Liver (tissue), 9 donors: Measurements from ENCODE around the gene FLNA. TPM values are rescaled to one million over a fixed set of nuclear protein-coding genes. Genes with fewer than 3 reads are reported as not detected.

Source experiments
- DNase-seq: peaks from one replicate; pipeline ENCODE4 v3.0.0-alpha.2; 2017; ENCODE audit warnings: low spot score
- H3K27ac ChIP-seq, 2 donors: one replicate each; pipeline ENCODE4 v1.7.0; 2013; ENCODE audit warnings: inconsistent platforms in 2 of 2, low read length in 2 of 2, control low read depth in 1 of 2, low read depth in 1 of 2, mild to moderate bottlenecking in 1 of 2
- H3K27me3 ChIP-seq, 4 donors: one replicate each; pipeline versions ENCODE4 v1.6.1 to v1.7.0; 2013; ENCODE audit warnings: low read length in 3 of 4, inconsistent platforms in 1 of 4, mild to moderate bottlenecking in 1 of 4, moderate library complexity in 1 of 4; ENCODE audit not compliant: control insufficient read depth in 4 of 4, insufficient read depth in 4 of 4
- H3K36me3 ChIP-seq, 4 donors: one replicate each; pipeline versions ENCODE4 v1.6.1 to v1.7.0; 2013; ENCODE audit warnings: low read length in 3 of 4, mild to moderate bottlenecking in 3 of 4, low read depth in 1 of 4, moderate library complexity in 1 of 4; ENCODE audit not compliant: control insufficient read depth in 4 of 4, insufficient read depth in 3 of 4
- H3K4me1 ChIP-seq, 4 donors: one replicate each; pipeline versions ENCODE4 v1.6.1 to v1.7.0; 2013; ENCODE audit warnings: low read length in 3 of 4, mild to moderate bottlenecking in 3 of 4, moderate library complexity in 1 of 4; ENCODE audit not compliant: control insufficient read depth in 4 of 4, insufficient read depth in 4 of 4
- H3K4me3 ChIP-seq, 3 donors: one replicate each; pipeline versions ENCODE4 v1.6.1 to v1.7.0; 2013; ENCODE audit warnings: low read length in 3 of 3, control low read depth in 1 of 3, low read depth in 1 of 3, mild to moderate bottlenecking in 1 of 3
- H3K9ac ChIP-seq, 2 donors: one replicate each; pipeline ENCODE4 v1.7.0; 2013; ENCODE audit warnings: low read length in 2 of 2, mild to moderate bottlenecking in 2 of 2, moderate library complexity in 2 of 2, control low read depth in 1 of 2, low read depth in 1 of 2
- H3K9me3 ChIP-seq, 4 donors: one replicate each; pipeline versions ENCODE4 v1.6.1 to v1.7.0; 2013; ENCODE audit warnings: low read length in 3 of 4; ENCODE audit not compliant: control insufficient read depth in 4 of 4
- ATF3 ChIP-seq: IDR thresholded peaks from 2 replicates; pipeline ENCODE4 v1.6.1; 2016; ENCODE audit warnings: antibody characterized with exemption
- CTCF ChIP-seq: fragments of 150-350 bp; IDR thresholded peaks from 2 replicates; pipeline ENCODE4 v1.5.1; 2017; ENCODE audit warnings: improper control_type of control experiment, low read depth, low read length; ENCODE audit not compliant: missing input control
- EGR1 ChIP-seq, 2 donors: IDR thresholded peaks; 2 replicates each; pipeline ENCODE4 v1.6.1; 2016 to 2018; ENCODE audit warnings: antibody characterized with exemption in 2 of 2, low read depth in 2 of 2
- FOXA1 ChIP-seq: IDR thresholded peaks from 2 replicates; pipeline ENCODE4 v1.6.1; 2016; ENCODE audit warnings: antibody characterized with exemption
- FOXA2 ChIP-seq: IDR thresholded peaks from 2 replicates; pipeline ENCODE4 v1.6.1; 2016; ENCODE audit warnings: antibody characterized with exemption
- GABPA ChIP-seq, 2 donors: IDR thresholded peaks in 1 of 2; conservative IDR thresholded peaks in 1 of 2; 2 replicates each; pipeline ENCODE4 v1.6.1; 2016; ENCODE audit warnings: antibody characterized with exemption in 2 of 2, mild to moderate bottlenecking in 1 of 2, moderate library complexity in 1 of 2
- HNF4A ChIP-seq, 2 donors: conservative IDR thresholded peaks; 2 replicates each; pipeline ENCODE4 v1.6.1; 2016; ENCODE audit warnings: antibody characterized with exemption in 2 of 2, mild to moderate bottlenecking in 2 of 2
- HNF4G ChIP-seq: IDR thresholded peaks from 2 replicates; pipeline ENCODE4 v1.6.1; 2016; ENCODE audit warnings: antibody characterized with exemption
- JUND ChIP-seq, 2 donors: IDR thresholded peaks; 2 replicates each; pipeline ENCODE4 v1.6.1; 2016; ENCODE audit warnings: antibody characterized with exemption in 2 of 2
- MAX ChIP-seq: IDR thresholded peaks from 2 replicates; pipeline ENCODE4 v1.6.1; 2016; ENCODE audit warnings: antibody characterized with exemption
- NR2F2 ChIP-seq: IDR thresholded peaks from 2 replicates; pipeline ENCODE4 v1.6.1; 2016; ENCODE audit warnings: antibody characterized with exemption
- RAD21 ChIP-seq, 2 donors: IDR thresholded peaks; 2 replicates each; pipeline ENCODE4 v1.6.1; 2016; ENCODE audit warnings: antibody characterized with exemption in 2 of 2, mild to moderate bottlenecking in 2 of 2
- REST ChIP-seq: IDR thresholded peaks from 2 replicates; pipeline ENCODE4 v1.6.1; 2016; ENCODE audit warnings: antibody characterized with exemption, mild to moderate bottlenecking
- SP1 ChIP-seq: IDR thresholded peaks from 2 replicates; pipeline ENCODE4 v1.6.1; 2018; ENCODE audit warnings: antibody characterized with exemption, mild to moderate bottlenecking
- TAF1 ChIP-seq: conservative IDR thresholded peaks from 2 replicates; pipeline ENCODE4 v1.6.1; 2016; ENCODE audit warnings: antibody characterized with exemption, mild to moderate bottlenecking
- YY1 ChIP-seq: IDR thresholded peaks from 2 replicates; pipeline ENCODE4 v1.6.1; 2016; ENCODE audit warnings: antibody characterized with exemption, mild to moderate bottlenecking
- ZBTB33 ChIP-seq: IDR thresholded peaks from 2 replicates; pipeline ENCODE4 v1.6.1; 2016; ENCODE audit warnings: antibody characterized with exemption
- WGBS: extraction: QIAGEN DNeasy Blood & Tissue Kit; methylation state at CpG from one replicate; pipeline ENCODE4 v1.1.7; 2013; 5-methylcytosine and 5-hydroxymethylcytosine counted together
- polyA plus RNA-seq, 2 donors: library from polyadenylated mRNA; stranded (reverse) in 1 of 2; unstranded in 1 of 2; fragments of 200-250 nt in 1 of 2; fragments of >200 nt in 1 of 2; fragmentation: Nextera tagmentation in 1 of 2; extraction: Ambion mirVana in 1 of 2; gene quantifications; one replicate each; pipeline versions ENCODE4 v1.2.1 to v1.2.3, GENCODE V29; 2013 to 2015
- total RNA-seq, 2 donors: library from RNA; depleted of rRNA; stranded (reverse); fragments of >200 nt; gene quantifications; one replicate each; pipeline ENCODE4 v1.2.3, GENCODE V29; 2014
- donor health status: healthy.
- donor health status: healthy.
- donor health status: healthy.
- donor health status: healthy.
- donor health status: healthy.

Gene FLNA
- total and polyA plus RNA-seq, 4 donors = 23.4 to 152 (median 118) TPM

- no peak overlapping the region for H3K4me3 ChIP-seq
- H3K9ac ChIP-seq = no peak overlapping the region
- H3K27ac ChIP-seq = no peak overlapping the region
- peaks cover 0 to 5% (median 0%) of the 10 kb centered on the region in 4 donors for H3K4me1 ChIP-seq
- 97% methylated on average over 5 of the region's 5 CpGs for WGBS
- no peaks in the 10 kb centered on the region for H3K36me3 ChIP-seq
- TF ChIP-seq FOXA2 (no peak), SP1 (no peak), TAF1 (no peak), HNF4A (conservative IDR thresholded peaks at IDR 0.05) (no peak), RAD21 (IDR thresholded peaks at IDR 0.05) (no peak), HNF4G (no peak), ATF3 (no peak), FOXA1 (no peak), ZBTB33 (no peak), REST (no peak), JUND (IDR thresholded peaks at IDR 0.05) (no peak), MAX (no peak), CTCF (no peak), GABPA (IDR thresholded peaks at IDR 0.05 in 1 of 2, conservative IDR thresholded peaks at IDR 0.05 in 1 of 2) (no peak)
- no peaks in the 10 kb centered on the region for H3K27me3 ChIP-seq
- DNase-seq = no peak
- H3K9me3 ChIP-seq = no peaks in the 10 kb centered on the region
Observed at GRCh38 chrX:154328646-154329045, 45.8 kb downstream of the FLNA start.

GRCh38 chrX:154327038-154327820 is 47.2 kb downstream of the FLNA start:
- H3K4me3 ChIP-seq = no peak overlapping the region
- no peak overlapping the region for H3K9ac ChIP-seq
- no peak for DNase-seq
- 39% methylated on average over 11 of the region's 11 CpGs for WGBS
- no peaks in the 10 kb centered on the region for H3K36me3 ChIP-seq
- H3K4me1 ChIP-seq = peaks cover 0 to 5% (median 0%) of the 10 kb centered on the region in 4 donors
- no peaks in the 10 kb centered on the region for H3K27me3 ChIP-seq
- no peak overlapping the region for H3K27ac ChIP-seq
- H3K9me3 ChIP-seq = no peaks in the 10 kb centered on the region
- TF ChIP-seq GABPA (IDR thresholded peaks at IDR 0.05 in 1 of 2, conservative IDR thresholded peaks at IDR 0.05 in 1 of 2) (no peak), SP1 (no peak), NR2F2 (no peak), YY1 (no peak), CTCF (no peak), MAX (no peak), EGR1 (IDR thresholded peaks at IDR 0.05; ENCODE audit: low read depth in 2 of 2) (no peak), REST (no peak)
